ENCODE data around the gene CD59. TPM values are rescaled to one million over a fixed set of nuclear protein-coding genes. Genes with fewer than 3 reads are reported as not detected.
A peak's percentile ranks its signal among the peaks of the same experiment; 100 is the strongest.

The CD59 gene
- total and polyA plus RNA-seq, 9 of the 15 experiments (the other 6 are each of a cell fraction or from before 2014, with no cell fraction given): 38.1 to 338 (median 173) TPM

- no peak for TF ChIP-seq RBFOX2 (IDR thresholded peaks at IDR 0.05; ENCODE audit: low read depth, low read length)
- peak; percentile 23; the same call in 1 of the 2 replicates for TF ChIP-seq CTBP1 (IDR thresholded peaks at IDR 0.05; ENCODE audit: borderline replicate concordance)
- peak; percentile 56; the same call in 1 of the 2 replicates for TF ChIP-seq ATF3 (IDR thresholded peaks at IDR 0.05)
- no peak for TF ChIP-seq ATF3 (CRISPR knock-in tag; conservative IDR thresholded peaks at IDR 0.05)
- no peak for TF ChIP-seq ZNF274 (IDR thresholded peaks at IDR 0.05; ENCODE audit: borderline replicate concordance, low read depth, low read length)
- peak in 1 of 2 experiments; percentile 23; a peak in 1 of 4 replicates for TF ChIP-seq ETV6 (IDR thresholded peaks at IDR 0.05; ENCODE audit: borderline replicate concordance in 1 of 2, low read depth in 2 of 2, low read length in 1 of 2)
- TF ChIP-seq ETV6 (CRISPR knock-in tag; IDR thresholded peaks at IDR 0.05; ENCODE audit: borderline replicate concordance): no peak
- peak; percentile 77 for TF ChIP-seq MEIS2 (IDR thresholded peaks at IDR 0.05; ENCODE audit: partially characterized antibody)
- TF ChIP-seq KDM1A (IDR thresholded peaks at IDR 0.05): peak; percentile 92 to 94
- TF ChIP-seq ZNF175 (CRISPR knock-in tag; IDR thresholded peaks at IDR 0.05; ENCODE audit: low read depth): peak; percentile 37; the same call in 1 of the 2 replicates
- TF ChIP-seq VEZF1 (CRISPR knock-in tag; IDR thresholded peaks at IDR 0.05): no peak
- TF ChIP-seq CREB1 (IDR thresholded peaks at IDR 0.05): no peak
- no peak for TF ChIP-seq CREB1 (CRISPR knock-in tag; IDR thresholded peaks at IDR 0.05)
- TF ChIP-seq PHTF2 (CRISPR knock-in tag; IDR thresholded peaks at IDR 0.05): no peak
- no peak for TF ChIP-seq HDAC8 (tag; IDR thresholded peaks at IDR 0.05)
- TF ChIP-seq BDP1 (IDR thresholded peaks at IDR 0.05; ENCODE audit: insufficient read depth, insufficient read length): no peak
- TF ChIP-seq NFE2 (IDR thresholded peaks at IDR 0.05; ENCODE audit: low read depth): 0 out of 2 replicates have a peak, but pooled peaks have one; percentile 17
- peak; percentile 66; the same call in 1 of the 2 replicates for TF ChIP-seq JUN (IDR thresholded peaks at IDR 0.05; ENCODE audit: borderline replicate concordance, low read depth, low read length)
- TF ChIP-seq JUN (CRISPR knock-in tag; IDR thresholded peaks at IDR 0.05; ENCODE audit: borderline replicate concordance): no peak
- TF ChIP-seq FOXO4 (CRISPR knock-in tag; IDR thresholded peaks at IDR 0.05): no peak
- no peak for TF ChIP-seq ZNF583 (CRISPR knock-in tag; IDR thresholded peaks at IDR 0.05)
- no peak for TF ChIP-seq POLR2AphosphoS5 (IDR thresholded peaks at IDR 0.05; ENCODE audit: control insufficient read depth, insufficient read depth, low read depth, low read length)
- peak; percentile 21; the same call in 1 of the 2 replicates for TF ChIP-seq DPF2 (IDR thresholded peaks at IDR 0.05)
- peak; percentile 36; the same call in 1 of the 2 replicates for TF ChIP-seq ZEB2 (IDR thresholded peaks at IDR 0.05)
- TF ChIP-seq HDAC1 (IDR thresholded peaks at IDR 0.05): peak in 1 of 2 experiments; percentile 57; a peak in 2 of 4 replicates
- peak; percentile 30 to 94; a peak in 2 of 4 replicates for TF ChIP-seq RCOR1 (IDR thresholded peaks at IDR 0.05; ENCODE audit: borderline replicate concordance in 1 of 2, low read depth in 2 of 2, low read length in 2 of 2)
- TF ChIP-seq CXXC5 (CRISPR knock-in tag; IDR thresholded peaks at IDR 0.05): no peak
These were observed 45.7 kb downstream of the CD59 start (continued) for GRCh38 chr11:33690290-33691065.

Measured in K562 (cell line).